ENCODE results near the gene PFN4. TPM values are rescaled to one million over a fixed set of nuclear protein-coding genes. Genes with fewer than 3 reads are reported as not detected.

Gene PFN4
- total and polyA plus RNA-seq, 2 experiments from 2014 or later, result 0.64 TPM; not detected in 1

DNA sequence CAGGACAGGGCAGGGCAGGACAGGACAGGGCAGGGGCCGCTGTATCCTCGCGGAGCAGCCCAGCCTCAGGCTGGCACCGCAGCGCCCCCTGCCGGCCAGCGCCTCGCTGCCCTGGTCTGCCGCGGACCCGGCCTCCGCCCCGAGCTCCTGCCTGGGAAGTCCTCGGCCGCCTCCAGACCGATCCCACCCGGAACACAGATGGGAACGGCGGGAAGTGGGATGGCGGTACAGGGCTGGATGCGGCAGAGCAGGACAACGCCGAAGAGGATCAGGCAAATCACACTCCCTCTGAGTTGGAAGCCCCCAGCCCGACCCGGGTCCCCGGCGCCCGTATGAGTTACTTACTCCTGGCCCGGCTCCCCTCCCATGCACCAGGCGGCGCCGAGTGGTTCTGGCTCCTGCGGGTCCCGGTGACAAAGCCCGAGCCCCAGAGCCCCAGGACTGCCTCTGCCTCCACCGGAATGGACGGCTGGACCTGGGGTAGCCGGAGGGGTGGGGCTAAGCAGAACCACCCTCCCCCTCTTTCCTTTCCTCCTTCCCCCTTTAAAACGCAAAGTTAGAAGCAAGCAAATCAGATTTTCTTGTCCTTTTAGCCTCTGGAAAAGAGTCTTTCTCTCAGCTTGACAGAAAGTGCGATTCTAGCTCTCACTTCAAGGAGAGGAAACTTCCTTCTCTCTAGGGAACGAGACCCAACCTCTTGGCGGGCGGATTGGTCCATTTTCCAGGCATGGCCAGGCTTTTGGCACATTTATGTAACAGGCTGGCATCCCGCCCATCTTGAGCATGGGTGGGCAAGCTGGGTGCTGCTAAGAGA, 38.5 kb downstream of the PFN4 start, which contains the start of gene TP53I3:
Gene TP53I3 (minus strand): TSS at position 449 of the 814 bp plus-strand sequence. CDS start 508 bp downstream, outside the sequence.
- Histone ChIP-seq H3K4me1 (ENCODE audit: insufficient read depth) (0 out of 2 replicates have a peak, but pooled peaks cover 6% of the 10 kb centered on the region), H3K9me3 (ENCODE audit: low read depth) (no peaks in the 10 kb centered on the region), H3K27ac (peak within 1 kb of the TSS; percentile 77), H3K4me2 (ENCODE audit: unreplicated experiment) (peak within 1 kb of the TSS; percentile 93), H4K20me1 (ENCODE audit: insufficient read depth) (no peaks in the 10 kb centered on the region), H3K36me3 (ENCODE audit: low read depth) (peaks cover 6% of the 10 kb centered on the region; the same call in 1 of the 2 replicates), H3K9me2 (ENCODE audit: insufficient read depth) (no peaks in the 10 kb centered on the region), H3K27me3 (replicated peaks; ENCODE audit: insufficient read depth) (no peaks in the 10 kb centered on the region), H3K4me3 (peak within 1 kb of the TSS; percentile 90), H3F3A (ENCODE audit: insufficient read depth) (0 out of 2 replicates have a peak, but pooled peaks cover 10% of the 10 kb centered on the region), H3K9ac (peak within 1 kb of the TSS; percentile 87), H2AFZ (peak within 1 kb of the TSS; percentile 97), H3K79me2 (ENCODE audit: insufficient read depth) (peaks cover 12% of the 10 kb centered on the region; the same call in 1 of the 2 replicates)
- WGBS, 2 experiments (ENCODE audit: low coverage in 1 of 2, low lambda C conversion rate in 2 of 2, missing lambda C conversion rate in 2 of 2), result 0% methylated on average over 28 to 40 of the region's 44 CpGs
- peak; percentile 94 for DNase-seq
- no peak for TF ChIP-seq EZH2phosphoT487 (IDR thresholded peaks at IDR 0.05; ENCODE audit: insufficient read depth, low read depth)
- in situ Hi-C loops (cut with MboI), result no loop called here

DNA sequence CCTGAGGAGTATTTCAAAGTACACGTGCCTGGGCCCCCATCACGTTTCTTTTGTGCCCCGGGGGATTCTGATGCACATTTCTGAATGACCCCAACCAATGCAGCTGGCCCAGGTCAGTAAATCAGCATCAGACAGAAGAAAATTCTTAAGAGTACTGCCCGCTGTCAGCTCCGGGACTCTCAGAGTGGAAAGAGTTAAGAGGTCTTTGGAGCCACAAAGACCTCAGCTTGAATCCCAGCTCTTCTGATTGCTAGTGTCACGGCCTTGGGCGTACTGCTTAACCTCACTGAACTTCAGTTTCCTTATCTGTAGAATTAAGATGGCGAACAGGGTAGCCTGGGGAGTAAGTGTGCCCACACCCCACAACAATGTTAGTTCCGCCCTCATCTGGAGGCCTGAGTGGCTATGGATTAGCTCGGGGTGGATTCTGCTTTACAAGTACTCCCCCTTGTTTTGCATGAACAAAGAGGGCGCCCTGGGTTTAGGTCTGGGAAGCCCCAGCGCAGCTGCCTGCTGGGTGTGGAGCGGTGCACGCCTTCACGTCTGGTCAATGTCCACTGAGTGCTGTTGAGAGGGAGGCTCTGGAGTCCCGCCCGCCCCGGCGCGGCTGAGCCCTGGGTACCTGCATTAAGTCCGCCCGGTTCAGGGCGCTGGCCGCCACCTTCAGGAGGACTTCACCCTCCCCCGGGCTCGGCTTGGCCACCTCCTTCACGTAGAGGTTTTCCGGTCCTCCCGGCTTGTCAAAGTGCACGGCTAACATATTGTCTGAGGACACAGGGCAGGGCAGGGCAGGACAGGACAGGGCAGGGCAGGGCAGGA, 39.4 kb downstream of the PFN4 start:
- H3K27me3 ChIP-seq (replicated peaks; ENCODE audit: insufficient read depth), result no peaks in the 10 kb centered on the region
- no peaks in the 10 kb centered on the region for H3K9me3 ChIP-seq (ENCODE audit: low read depth)
- H3K4me3 ChIP-seq, result peak overlapping the region; percentile 90
- 0 out of 2 replicates have a peak, but pooled peaks cover 6% of the 10 kb centered on the region for H3K4me1 ChIP-seq (ENCODE audit: insufficient read depth)
- H3K27ac ChIP-seq, result peak overlapping the region; percentile 77
- peaks cover 12% of the 10 kb centered on the region; the same call in 1 of the 2 replicates for H3K79me2 ChIP-seq (ENCODE audit: insufficient read depth)
- WGBS, 2 experiments (ENCODE audit: low coverage in 1 of 2, low lambda C conversion rate in 2 of 2, missing lambda C conversion rate in 2 of 2), result 1 to 2% methylated on average over 30 of the region's 30 CpGs
- TF ChIP-seq EZH2phosphoT487 (IDR thresholded peaks at IDR 0.05; ENCODE audit: insufficient read depth, low read depth), result no peak
- H3F3A ChIP-seq (ENCODE audit: insufficient read depth), result peaks cover 13% of the 10 kb centered on the region
- in situ Hi-C loops (cut with MboI), result no loop called here
- peak overlapping the region; percentile 97 for H2AFZ ChIP-seq
- DNase-seq, result peak; percentile 83
- peak overlapping the region; percentile 93 for H3K4me2 ChIP-seq (ENCODE audit: unreplicated experiment)
- H4K20me1 ChIP-seq (ENCODE audit: insufficient read depth), result no peaks in the 10 kb centered on the region
- peaks cover 6% of the 10 kb centered on the region; the same call in 1 of the 2 replicates for H3K36me3 ChIP-seq (ENCODE audit: low read depth)
- peak overlapping the region; percentile 87 for H3K9ac ChIP-seq
- no peaks in the 10 kb centered on the region for H3K9me2 ChIP-seq (ENCODE audit: insufficient read depth)

DNA sequence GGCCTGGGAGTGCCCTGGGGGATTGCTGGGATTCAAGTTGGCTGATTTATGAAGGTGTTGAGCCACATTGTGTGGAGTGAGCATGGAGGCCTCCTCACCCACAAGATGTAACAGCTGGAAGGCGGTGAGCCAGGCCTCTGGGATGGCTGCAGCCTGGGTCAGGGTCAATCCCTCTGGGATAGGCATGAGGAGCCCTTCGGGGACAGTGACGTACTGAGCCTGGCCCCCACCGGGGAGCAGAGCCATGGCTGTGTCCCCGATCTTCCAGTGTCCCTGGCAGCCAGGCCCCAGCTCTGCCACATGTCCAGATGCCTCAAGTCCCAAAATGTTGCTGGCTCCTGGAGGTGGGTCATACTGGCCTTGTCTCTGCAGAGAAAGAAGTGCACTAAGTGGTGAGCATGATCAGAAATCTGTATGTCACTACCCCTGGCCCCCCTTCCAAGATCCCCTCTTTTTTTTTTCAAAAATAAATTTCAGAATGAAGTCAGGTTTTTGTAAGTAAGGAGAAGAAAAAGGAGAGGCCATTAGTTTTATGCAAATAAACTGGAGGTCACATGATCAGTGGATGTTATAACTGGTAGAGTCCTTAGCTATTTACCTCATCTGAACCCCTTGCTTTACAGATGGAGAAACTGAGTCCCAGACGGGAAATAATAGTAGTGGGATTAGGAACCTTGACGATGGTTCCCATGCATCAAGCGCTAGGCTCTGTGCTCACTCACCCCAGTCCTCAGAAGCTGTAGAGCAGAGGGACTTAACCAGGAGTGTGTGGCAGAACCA, 40.2 kb downstream of the PFN4 start:
- Histone ChIP-seq H3K4me2 (ENCODE audit: unreplicated experiment) (peak overlapping the region; percentile 93), H3F3A (ENCODE audit: insufficient read depth) (peaks cover 21% of the 10 kb centered on the region), H3K27me3 (replicated peaks; ENCODE audit: insufficient read depth) (no peaks in the 10 kb centered on the region), H3K27ac (peak overlapping the region; percentile 77), H3K36me3 (ENCODE audit: low read depth) (peaks cover 6% of the 10 kb centered on the region; the same call in 1 of the 2 replicates), H3K79me2 (ENCODE audit: insufficient read depth) (peaks cover 12% of the 10 kb centered on the region; the same call in 1 of the 2 replicates), H3K9ac (peak overlapping the region; percentile 87), H3K4me3 (peak overlapping the region; percentile 90), H4K20me1 (ENCODE audit: insufficient read depth) (no peaks in the 10 kb centered on the region), H3K9me3 (ENCODE audit: low read depth) (no peaks in the 10 kb centered on the region), H3K9me2 (ENCODE audit: insufficient read depth) (no peaks in the 10 kb centered on the region), H3K4me1 (ENCODE audit: insufficient read depth) (0 out of 2 replicates have a peak, but pooled peaks cover 6% of the 10 kb centered on the region), H2AFZ (peak overlapping the region; percentile 97)
- WGBS, 2 experiments (ENCODE audit: low coverage in 1 of 2, low lambda C conversion rate in 2 of 2, missing lambda C conversion rate in 2 of 2), result 69 to 75% methylated on average over 8 of the region's 8 CpGs
- in situ Hi-C loops (cut with MboI), result no loop called here
- DNase-seq, result peak; percentile 4
- TF ChIP-seq EZH2phosphoT487 (IDR thresholded peaks at IDR 0.05; ENCODE audit: insufficient read depth, low read depth), result no peak
- no peak for TF ChIP-seq EZH2 (IDR thresholded peaks at IDR 0.05; ENCODE audit: insufficient read depth, poor library complexity, severe bottlenecking)

All from GM23248 (cell line).